Stimulated activated CD8-positive, alpha-beta memory T cell treated with anti-CD3 and anti-CD28 coated beads, Interleukin-7, amount 100 ng/mL, for 48 hours (primary cell): ENCODE data around the gene PTPN5.

Experiments used
- DNase-seq, 2 donors: peaks; one replicate each; pipeline ENCODE4 v3.0.0-alpha.2; 2020; ENCODE audit warnings: low read depth in 1 of 2; ENCODE audit errors: extremely low read depth in 1 of 2

The PTPN5 gene

DNA sequence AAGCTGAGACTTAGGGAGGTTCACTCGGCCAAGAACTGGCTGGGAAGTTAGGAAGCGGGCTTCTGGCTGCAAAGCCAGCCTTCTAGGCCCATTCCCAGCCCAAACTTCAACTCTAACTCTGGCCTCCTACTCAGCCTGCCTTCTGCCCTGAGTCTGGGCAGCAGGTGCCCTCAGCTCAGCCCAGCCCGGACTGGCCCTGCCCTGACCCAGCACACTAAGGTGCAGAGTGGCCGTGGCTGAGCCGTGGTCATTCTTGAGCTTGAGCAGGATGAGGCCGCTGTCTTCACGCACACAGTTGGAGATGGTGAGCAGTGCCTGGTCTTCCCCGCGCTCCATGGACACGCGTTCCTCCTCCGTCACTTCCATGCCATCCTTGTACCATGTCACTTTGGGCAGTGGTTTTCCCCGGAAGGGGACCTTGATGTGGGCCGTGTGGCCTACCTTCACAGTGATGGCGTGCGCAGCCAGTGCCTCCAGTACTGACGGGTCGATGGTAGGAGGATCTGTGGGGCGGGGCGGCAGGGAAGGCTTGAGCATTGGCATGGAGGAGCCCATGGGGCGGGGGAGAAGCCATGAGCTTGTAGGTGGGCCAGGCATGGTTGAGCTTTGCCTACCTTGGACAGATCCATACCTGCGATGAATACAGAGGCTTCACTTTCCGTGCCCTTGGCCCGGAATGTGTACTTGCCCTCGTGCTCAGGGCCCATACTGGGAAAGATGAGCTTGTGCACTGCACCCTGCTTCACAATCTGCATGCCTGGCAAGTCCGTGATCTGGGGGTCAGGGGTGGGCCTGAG is 77.8 kb downstream of the PTPN5 start:
- no peak for DNase-seq

DNA sequence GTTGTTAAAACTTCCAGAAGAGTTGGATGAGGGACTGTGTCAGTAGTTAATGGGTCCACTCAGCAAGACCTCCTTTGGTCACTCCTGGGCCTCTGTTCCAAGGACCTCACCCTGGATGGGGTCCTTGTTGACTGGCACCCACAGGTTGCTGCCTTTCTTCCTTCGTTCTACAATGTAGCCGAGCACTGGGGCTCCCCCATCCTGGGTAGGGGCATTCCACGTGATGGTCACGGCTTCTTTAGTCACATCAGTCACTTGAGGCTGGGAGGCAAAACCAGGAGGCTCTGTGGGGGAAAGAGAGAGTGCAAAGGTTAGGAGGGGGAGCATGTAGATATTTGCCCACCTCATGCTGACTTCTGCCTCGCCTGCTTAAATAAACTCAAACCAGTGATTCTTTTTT is 81.1 kb downstream of the PTPN5 start:
- DNase-seq, result no peak

GRCh38 chr11:18709414-18709813 is 82.2 kb downstream of the PTPN5 start:
- no peak for DNase-seq

GRCh38 chr11:18707811-18708340 is 83.7 kb downstream of the PTPN5 start:
- DNase-seq, result no peak

- DNase-seq, result no peak
Observed at GRCh38 chr11:18706330-18707243, 85.0 kb downstream of the PTPN5 start.

DNA sequence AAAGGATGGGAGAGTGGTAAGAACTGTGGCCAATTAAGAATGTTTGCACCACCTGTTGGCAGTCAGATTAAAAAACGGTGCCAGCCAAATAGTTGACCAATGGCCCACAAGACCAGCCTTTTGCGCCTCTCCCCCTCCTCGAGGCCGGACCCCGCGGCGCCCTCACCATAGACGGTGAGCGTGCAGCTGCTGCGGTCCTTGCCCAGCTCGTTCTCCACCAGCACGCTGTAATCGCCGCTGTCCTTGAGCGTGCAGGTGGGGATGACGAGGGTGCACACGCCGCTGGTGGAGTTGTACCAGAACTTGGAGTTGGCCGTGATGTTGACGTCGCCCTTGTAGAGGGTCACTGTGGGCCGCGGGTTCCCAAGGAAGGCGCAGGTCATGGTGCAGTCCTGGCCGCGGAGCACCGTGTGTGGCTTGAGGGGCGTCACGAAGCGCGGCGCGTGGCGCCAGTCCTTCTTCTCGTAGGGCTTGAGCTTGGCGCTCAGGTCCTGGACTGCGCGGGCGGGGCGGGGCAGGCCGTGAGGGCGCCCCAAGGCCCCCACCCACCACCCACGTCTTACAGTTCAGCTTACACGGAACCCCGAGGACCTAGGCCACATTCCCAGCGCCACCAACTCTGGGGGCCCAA is 85.8 kb downstream of the PTPN5 start:
- DNase-seq, result no peak

DNA sequence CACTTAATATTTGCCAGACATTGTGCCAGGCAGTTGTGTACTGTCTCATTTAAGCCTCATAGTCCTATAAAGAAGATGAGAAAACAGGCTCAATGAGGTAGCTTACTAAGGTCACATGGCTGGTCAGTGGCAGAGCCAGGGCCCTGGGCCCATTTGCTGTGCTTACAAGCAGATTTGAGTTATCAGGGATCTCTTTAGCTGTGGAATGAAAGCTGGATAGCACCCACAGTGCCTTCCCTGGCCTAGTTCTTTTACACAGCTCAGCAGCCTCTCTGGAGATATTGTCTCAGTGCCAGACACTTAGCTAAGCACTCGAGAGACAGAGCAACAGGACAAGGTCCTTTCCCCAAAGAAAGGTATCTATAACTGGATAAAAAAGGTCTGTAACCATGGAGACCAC is 86.9 kb downstream of the PTPN5 start:
- no peak for DNase-seq

DNA sequence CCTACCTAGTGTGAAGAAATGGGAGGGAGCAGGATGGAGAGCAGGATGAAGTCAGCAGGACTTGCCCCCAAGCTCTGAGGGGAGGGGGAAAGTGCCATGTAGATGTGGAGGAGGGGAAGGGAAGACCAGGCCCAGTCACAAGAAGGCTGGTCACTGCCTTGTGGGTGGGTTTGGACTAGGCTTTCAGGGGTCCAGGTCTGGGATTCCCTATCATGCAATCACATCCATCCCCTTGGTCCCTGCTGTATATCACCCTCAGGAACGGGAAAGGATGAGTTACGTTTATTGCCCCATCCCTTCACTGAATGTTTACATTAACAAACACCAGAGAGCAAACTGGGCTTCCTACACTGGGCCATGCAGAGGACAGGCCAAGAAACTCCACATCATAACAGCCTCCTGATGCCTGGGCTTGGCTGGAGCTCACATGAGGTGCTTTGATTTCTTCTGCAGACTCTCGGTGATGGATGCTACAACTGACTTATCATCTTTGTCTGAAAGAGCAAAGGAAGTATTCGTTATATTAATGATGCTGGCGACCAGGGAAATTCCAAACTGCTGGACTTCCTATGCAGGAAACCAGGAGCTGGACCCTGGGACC is 87.5 kb downstream of the PTPN5 start:
- no peak for DNase-seq

DNA sequence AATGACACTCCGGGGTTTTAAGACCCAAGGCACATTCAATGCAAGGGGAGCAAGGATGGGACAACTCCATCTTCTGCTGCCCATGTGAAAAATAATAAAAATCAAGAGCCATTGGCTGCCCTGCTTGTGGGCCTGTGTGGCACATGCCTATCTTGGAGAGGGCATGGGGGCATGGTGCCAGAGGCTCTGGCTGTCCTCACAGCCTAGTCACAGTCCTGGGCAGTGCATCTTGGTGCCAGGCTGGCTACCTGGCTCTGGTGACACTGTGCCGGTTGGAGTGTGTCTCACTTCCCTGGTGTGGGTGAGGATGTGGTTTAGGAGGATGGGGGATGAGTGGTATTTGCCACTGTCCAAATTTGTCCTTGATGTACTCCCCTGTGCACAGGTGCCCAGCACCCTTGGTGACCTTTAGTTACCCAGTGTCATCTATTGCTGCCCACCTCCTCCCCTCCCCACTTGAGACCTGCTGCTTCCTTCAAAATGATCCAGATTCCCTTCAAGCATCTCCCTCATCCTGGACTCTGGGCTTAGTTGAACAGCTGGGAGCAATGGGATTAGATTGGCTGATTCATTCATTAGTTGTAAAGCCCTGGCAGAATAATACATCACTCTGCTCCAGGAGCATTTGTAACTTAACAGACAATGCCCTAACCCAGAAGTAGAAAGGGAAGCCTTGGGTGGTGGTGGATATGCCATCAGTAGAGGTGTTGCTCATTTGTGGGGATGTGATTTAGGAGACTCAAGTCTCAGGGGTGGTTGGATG is 88.4 kb downstream of the PTPN5 start:
- no peak for DNase-seq

- no peak for DNase-seq
Observed at GRCh38 chr11:18701614-18702216, 89.9 kb downstream of the PTPN5 start.

DNA sequence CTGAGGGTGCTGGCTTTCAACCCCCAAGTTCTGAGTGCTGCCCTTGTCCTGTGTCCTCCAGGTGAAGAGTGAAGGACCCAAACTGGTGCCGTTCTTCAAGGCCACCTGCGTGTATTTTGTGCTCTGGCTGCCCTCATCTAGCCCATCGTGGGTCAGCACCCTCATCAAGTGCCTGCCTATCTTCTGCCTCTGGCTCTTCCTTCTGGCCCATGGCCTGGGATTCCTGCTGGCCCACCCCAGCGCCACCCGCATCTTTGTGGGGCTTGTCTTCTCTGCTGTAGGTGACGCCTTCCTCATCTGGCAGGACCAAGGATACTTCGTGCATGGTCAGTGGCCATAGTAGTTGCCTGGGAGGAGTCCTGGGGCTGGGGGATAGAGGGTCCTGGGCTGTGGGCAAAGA is 90.7 kb downstream of the PTPN5 start:
- no peak for DNase-seq

- DNase-seq, result no peak
Observed at GRCh38 chr11:18700375-18700774, 91.2 kb downstream of the PTPN5 start.

DNA sequence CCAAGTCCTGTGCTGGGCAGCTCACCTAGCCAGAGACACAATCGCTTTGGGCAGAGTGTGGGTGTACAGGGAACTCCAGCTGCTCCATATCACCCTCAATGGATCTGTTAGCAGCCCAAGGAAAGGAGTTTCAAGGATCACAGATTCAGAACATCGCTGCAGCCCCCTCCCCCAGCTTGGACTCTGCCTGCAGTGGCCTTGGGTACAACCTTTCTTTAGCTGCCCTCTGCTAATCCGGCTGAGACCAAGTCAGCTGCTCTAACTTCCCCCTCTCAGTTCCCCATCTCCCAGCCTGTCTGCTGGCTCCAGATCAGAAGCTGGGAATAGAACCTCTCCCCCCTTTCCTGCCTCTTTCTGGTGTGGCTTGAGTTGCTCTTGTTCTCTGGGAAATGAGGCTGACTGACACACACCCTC is 91.7 kb downstream of the PTPN5 start:
- no peak for DNase-seq

GRCh38 chr11:18699269-18699596 is 92.4 kb downstream of the PTPN5 start:
- DNase-seq, result no peak

GRCh38 chr11:18698341-18699268 is 93.0 kb downstream of the PTPN5 start, which contains the start of gene TMEM86A:
TMEM86A (plus strand) TSS chr11:18698779; CDS start chr11:18698887, 108 bp downstream.
- peak; percentile 74 to 83 for DNase-seq

- DNase-seq, result no peak
Observed at GRCh38 chr11:18697576-18697975, 94.0 kb downstream of the PTPN5 start.

DNA sequence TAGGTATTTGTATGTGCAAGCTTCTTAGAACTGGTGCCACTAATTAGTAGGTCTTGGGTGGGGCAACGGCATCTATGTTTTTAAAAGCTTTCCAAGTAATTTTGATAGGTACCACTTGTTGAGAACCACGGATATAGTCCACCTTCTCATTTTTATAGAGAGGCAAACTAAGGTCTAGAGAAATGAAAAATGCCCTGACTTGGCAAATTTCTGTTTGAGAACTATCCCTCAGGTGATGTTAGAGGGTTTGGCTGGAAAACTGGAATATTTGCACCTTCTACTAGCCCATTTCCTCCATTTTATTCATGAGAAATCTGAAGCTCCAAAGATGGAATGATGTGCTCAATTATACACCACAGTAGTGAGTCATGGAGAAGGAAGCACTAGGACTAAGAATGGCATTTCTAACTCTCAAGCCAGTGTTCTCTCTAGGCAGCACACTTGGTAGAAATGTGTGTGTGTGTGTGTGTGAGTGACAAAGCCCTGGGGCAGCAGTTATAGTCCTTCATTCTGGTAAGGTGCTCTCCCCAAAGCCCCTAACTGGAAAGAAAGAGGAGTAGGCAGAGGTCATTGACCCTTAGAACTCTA is 94.9 kb downstream of the PTPN5 start:
- DNase-seq, result no peak
